H1 (cell line): ENCODE data around the gene SHROOM3. TPM values are rescaled to one million over a fixed set of nuclear protein-coding genes. Genes with fewer than 3 reads are reported as not detected.

Source experiments
- BRCA1 ChIP-seq: IDR thresholded peaks from 2 replicates; pipeline ENCODE4 v1.6.1; 2012; ENCODE audit warnings: low read depth, low read length, improper control_type of control experiment
- CEBPB ChIP-seq: IDR thresholded peaks from 2 replicates; pipeline ENCODE4 v1.6.1; 2012; ENCODE audit warnings: low read depth, low read length
- CHD1 ChIP-seq: IDR thresholded peaks from 2 replicates; pipeline ENCODE4 v1.6.1; 2012; ENCODE audit warnings: low read depth, low read length, improper control_type of control experiment
- CTBP2 ChIP-seq: IDR thresholded peaks from 2 replicates; pipeline ENCODE4 v1.7.0; 2011; ENCODE audit warnings: borderline replicate concordance, mild to moderate bottlenecking, moderate library complexity, mixed read lengths, low read length; ENCODE audit not compliant: insufficient read depth, insufficient read length
- EP300 ChIP-seq, 2 experiments: IDR thresholded peaks; 1 replicate in 1 of 2; 2 replicates in 1 of 2; pipeline ENCODE4 v1.6.1; 2011 to 2012; ENCODE audit warnings: low read depth in 2 of 2, low read length in 2 of 2, mild to moderate bottlenecking in 2 of 2, borderline replicate concordance in 1 of 2, inconsistent platforms in 1 of 2, moderate library complexity in 1 of 2
- MAFK ChIP-seq: IDR thresholded peaks from 2 replicates; pipeline ENCODE4 v1.6.1; 2012; ENCODE audit warnings: low read depth, mild to moderate bottlenecking, improper control_type of control experiment, low read length
- RXRA ChIP-seq: IDR thresholded peaks from 2 replicates; pipeline ENCODE4 v1.6.1; 2011; ENCODE audit warnings: low read depth, mild to moderate bottlenecking, low read length, moderate library complexity; ENCODE audit not compliant: insufficient read depth
- SIRT6 ChIP-seq: IDR thresholded peaks from one replicate; pipeline ENCODE4 v1.7.1; 2012; ENCODE audit warnings: low read length, inconsistent platforms
- SP2 ChIP-seq: IDR thresholded peaks from 2 replicates; pipeline ENCODE4 v1.6.1; 2012; ENCODE audit warnings: mild to moderate bottlenecking, low read length, inconsistent platforms
- YY1 ChIP-seq: IDR thresholded peaks from 2 replicates; pipeline ENCODE4 v1.6.1; 2011; ENCODE audit warnings: low read depth, mild to moderate bottlenecking, low read length
- polyA plus RNA-seq, 7 experiments: library from polyadenylated mRNA; depleted of rRNA in 3 of 7; stranded (reverse) in 5 of 7; unstranded in 2 of 7; fragments of >200 nt in 5 of 7; fragments of 200-250 nt in 2 of 7; gene quantifications; 1 replicate in 5 of 7; 2 replicates in 1 of 7; 4 replicates in 1 of 7; pipeline versions ENCODE4 v1.2.1 to v1.2.3, GENCODE V29; 2011 to 2013; ENCODE audit warnings: missing spikeins in 2 of 7, mixed read lengths in 2 of 7
- total RNA-seq: library from RNA; stranded (reverse); fragmentation: NEBNext Ultra II Directional; extraction: Animal tissue kit (Norgen Biotek cat#: 25700); gene quantifications from 2 replicates; pipeline ENCODE4 v1.2.1, GENCODE V29; 2021
- TF ChIP-seq, protein P1 (sequence below): fragments of 300-600 bp; sonication (generic); IDR thresholded peaks from 2 replicates; pipeline ENCODE4 v1.7.1; 2012; ENCODE audit warnings: low read length, moderate library complexity, mild to moderate bottlenecking, inconsistent platforms; ENCODE audit not compliant: insufficient replicate concordance

SHROOM3 gene
- total and polyA plus RNA-seq, 2 of the 8 experiments (the other 6 are each of a cell fraction or from before 2014, with no cell fraction given), result 15.8 to 34.0 TPM

DNA sequence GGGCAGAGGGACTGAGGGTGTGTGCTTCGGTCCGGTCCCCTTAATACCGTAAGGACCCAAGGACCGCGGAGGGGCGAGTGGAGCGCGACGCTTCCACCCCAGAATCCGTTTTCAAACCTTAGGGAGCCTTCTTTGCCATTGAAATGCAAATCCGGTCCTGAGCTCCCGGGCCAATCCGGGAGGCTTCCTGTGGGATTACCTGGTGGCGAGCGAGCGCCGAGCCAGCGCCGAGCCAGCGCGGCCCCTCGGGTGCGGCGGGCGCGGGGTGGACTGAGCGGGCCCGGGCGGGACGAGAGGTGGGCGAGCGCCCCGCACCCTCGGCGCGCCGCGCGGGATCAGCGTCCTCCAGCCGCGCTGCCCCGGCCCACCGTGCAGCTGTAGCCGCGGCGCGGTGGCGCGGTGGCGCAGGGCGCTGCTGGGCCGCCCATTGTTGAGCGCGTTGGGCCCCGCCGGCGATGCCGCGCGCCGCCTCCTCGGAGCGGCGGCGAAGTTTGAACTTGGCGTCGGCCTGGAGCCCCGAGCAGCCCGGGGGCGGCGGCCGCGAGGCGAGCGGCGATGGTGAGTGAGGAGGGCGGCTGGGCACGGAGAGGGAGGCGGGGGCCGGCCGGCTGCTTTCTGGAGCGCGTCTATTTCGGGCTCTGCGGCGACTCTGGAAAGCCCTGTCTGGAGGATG is 254.3 kb downstream of the SHROOM3 start (continued):
- TF ChIP-seq, protein P1, sequence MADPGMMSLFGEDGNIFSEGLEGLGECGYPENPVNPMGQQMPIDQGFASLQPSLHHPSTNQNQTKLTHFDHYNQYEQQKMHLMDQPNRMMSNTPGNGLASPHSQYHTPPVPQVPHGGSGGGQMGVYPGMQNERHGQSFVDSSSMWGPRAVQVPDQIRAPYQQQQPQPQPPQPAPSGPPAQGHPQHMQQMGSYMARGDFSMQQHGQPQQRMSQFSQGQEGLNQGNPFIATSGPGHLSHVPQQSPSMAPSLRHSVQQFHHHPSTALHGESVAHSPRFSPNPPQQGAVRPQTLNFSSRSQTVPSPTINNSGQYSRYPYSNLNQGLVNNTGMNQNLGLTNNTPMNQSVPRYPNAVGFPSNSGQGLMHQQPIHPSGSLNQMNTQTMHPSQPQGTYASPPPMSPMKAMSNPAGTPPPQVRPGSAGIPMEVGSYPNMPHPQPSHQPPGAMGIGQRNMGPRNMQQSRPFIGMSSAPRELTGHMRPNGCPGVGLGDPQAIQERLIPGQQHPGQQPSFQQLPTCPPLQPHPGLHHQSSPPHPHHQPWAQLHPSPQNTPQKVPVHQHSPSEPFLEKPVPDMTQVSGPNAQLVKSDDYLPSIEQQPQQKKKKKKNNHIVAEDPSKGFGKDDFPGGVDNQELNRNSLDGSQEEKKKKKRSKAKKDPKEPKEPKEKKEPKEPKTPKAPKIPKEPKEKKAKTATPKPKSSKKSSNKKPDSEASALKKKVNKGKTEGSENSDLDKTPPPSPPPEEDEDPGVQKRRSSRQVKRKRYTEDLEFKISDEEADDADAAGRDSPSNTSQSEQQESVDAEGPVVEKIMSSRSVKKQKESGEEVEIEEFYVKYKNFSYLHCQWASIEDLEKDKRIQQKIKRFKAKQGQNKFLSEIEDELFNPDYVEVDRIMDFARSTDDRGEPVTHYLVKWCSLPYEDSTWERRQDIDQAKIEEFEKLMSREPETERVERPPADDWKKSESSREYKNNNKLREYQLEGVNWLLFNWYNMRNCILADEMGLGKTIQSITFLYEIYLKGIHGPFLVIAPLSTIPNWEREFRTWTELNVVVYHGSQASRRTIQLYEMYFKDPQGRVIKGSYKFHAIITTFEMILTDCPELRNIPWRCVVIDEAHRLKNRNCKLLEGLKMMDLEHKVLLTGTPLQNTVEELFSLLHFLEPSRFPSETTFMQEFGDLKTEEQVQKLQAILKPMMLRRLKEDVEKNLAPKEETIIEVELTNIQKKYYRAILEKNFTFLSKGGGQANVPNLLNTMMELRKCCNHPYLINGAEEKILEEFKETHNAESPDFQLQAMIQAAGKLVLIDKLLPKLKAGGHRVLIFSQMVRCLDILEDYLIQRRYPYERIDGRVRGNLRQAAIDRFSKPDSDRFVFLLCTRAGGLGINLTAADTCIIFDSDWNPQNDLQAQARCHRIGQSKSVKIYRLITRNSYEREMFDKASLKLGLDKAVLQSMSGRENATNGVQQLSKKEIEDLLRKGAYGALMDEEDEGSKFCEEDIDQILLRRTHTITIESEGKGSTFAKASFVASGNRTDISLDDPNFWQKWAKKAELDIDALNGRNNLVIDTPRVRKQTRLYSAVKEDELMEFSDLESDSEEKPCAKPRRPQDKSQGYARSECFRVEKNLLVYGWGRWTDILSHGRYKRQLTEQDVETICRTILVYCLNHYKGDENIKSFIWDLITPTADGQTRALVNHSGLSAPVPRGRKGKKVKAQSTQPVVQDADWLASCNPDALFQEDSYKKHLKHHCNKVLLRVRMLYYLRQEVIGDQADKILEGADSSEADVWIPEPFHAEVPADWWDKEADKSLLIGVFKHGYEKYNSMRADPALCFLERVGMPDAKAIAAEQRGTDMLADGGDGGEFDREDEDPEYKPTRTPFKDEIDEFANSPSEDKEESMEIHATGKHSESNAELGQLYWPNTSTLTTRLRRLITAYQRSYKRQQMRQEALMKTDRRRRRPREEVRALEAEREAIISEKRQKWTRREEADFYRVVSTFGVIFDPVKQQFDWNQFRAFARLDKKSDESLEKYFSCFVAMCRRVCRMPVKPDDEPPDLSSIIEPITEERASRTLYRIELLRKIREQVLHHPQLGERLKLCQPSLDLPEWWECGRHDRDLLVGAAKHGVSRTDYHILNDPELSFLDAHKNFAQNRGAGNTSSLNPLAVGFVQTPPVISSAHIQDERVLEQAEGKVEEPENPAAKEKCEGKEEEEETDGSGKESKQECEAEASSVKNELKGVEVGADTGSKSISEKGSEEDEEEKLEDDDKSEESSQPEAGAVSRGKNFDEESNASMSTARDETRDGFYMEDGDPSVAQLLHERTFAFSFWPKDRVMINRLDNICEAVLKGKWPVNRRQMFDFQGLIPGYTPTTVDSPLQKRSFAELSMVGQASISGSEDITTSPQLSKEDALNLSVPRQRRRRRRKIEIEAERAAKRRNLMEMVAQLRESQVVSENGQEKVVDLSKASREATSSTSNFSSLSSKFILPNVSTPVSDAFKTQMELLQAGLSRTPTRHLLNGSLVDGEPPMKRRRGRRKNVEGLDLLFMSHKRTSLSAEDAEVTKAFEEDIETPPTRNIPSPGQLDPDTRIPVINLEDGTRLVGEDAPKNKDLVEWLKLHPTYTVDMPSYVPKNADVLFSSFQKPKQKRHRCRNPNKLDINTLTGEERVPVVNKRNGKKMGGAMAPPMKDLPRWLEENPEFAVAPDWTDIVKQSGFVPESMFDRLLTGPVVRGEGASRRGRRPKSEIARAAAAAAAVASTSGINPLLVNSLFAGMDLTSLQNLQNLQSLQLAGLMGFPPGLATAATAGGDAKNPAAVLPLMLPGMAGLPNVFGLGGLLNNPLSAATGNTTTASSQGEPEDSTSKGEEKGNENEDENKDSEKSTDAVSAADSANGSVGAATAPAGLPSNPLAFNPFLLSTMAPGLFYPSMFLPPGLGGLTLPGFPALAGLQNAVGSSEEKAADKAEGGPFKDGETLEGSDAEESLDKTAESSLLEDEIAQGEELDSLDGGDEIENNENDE, result no peak
- TF ChIP-seq BRCA1 (no peak), CEBPB (no peak), RXRA (no peak), SP2 (no peak), SIRT6 (no peak), MAFK (no peak), EP300 (IDR thresholded peaks at IDR 0.05; ENCODE audit: borderline replicate concordance in 1 of 2, low read depth in 2 of 2, low read length in 2 of 2) (no peak), CTBP2 (no peak), YY1 (no peak; the same call in 1 of the 2 replicates), CHD1 (no peak)
